Esophagus mucosa (tissue), 1 donor: Measurements from ENCODE around the gene GPHN. TPM values are rescaled to one million over a fixed set of nuclear protein-coding genes. Genes with fewer than 3 reads are reported as not detected.
"Not testable (repeated sequence)": the region's sequence is repeated elsewhere in the genome, so short reads cannot be mapped to it uniquely, and the experiment has no call there.

Source experiments
- ATAC-seq: fragments of 200-7000 bp; cut with Tn5 transposase; one replicate; pipeline ENCODE4 v1.9.1; 2020
- total RNA-seq: library from RNA; stranded (reverse); gene quantifications from one replicate; pipeline ENCODE4 v1.2.4, GENCODE V29; 2023
- donor health status: DM: yes; HTN: yes; CAD: no.

GPHN gene
- total RNA-seq, 1 donor from 2014 or later, result 18.4 TPM

GRCh38 chr14:66813636-66814035 lies 305.7 kb downstream of the GPHN start:
- ATAC-seq, result peak; percentile 18

- no peak for ATAC-seq
Observed at GRCh38 chr14:66815687-66816086, 307.7 kb downstream of the GPHN start.

GRCh38 chr14:66824251-66824650 lies 316.3 kb downstream of the GPHN start:
- ATAC-seq, result no peak

- no peak for ATAC-seq
Observed at GRCh38 chr14:66827182-66827581, 319.2 kb downstream of the GPHN start.

- no peak for ATAC-seq
Observed at GRCh38 chr14:66831173-66831572, 323.2 kb downstream of the GPHN start.

GRCh38 chr14:66833816-66834215 lies 325.9 kb downstream of the GPHN start:
- ATAC-seq, result no peak

- ATAC-seq, result not testable (repeated sequence)
Observed at GRCh38 chr14:66837436-66837835, 329.5 kb downstream of the GPHN start.

GRCh38 chr14:66842911-66843512 lies 335.1 kb downstream of the GPHN start:
- no peak for ATAC-seq

- no peak for ATAC-seq
Observed at GRCh38 chr14:66850258-66850888, 342.4 kb downstream of the GPHN start.

GRCh38 chr14:66853311-66853710 lies 345.4 kb downstream of the GPHN start:
- ATAC-seq, result no peak

GRCh38 chr14:66857867-66858266 lies 349.9 kb downstream of the GPHN start:
- no peak for ATAC-seq

- no peak for ATAC-seq
Observed at GRCh38 chr14:66859063-66859671, 351.2 kb downstream of the GPHN start.

GRCh38 chr14:66881596-66881995 lies 373.6 kb downstream of the GPHN start:
- ATAC-seq, result no peak

GRCh38 chr14:66884149-66884548 lies 376.2 kb downstream of the GPHN start:
- no peak for ATAC-seq

- ATAC-seq, result no peak
Observed at GRCh38 chr14:66900719-66901118, 392.8 kb downstream of the GPHN start.

- ATAC-seq, result no peak
Observed at GRCh38 chr14:66910311-66910840, 402.4 kb downstream of the GPHN start.

- no peak for ATAC-seq
Observed at GRCh38 chr14:66916421-66916820, 408.5 kb downstream of the GPHN start.

- no peak for ATAC-seq
Observed at GRCh38 chr14:66918527-66918926, 410.6 kb downstream of the GPHN start.

GRCh38 chr14:66920196-66920595 lies 412.2 kb downstream of the GPHN start:
- no peak for ATAC-seq

GRCh38 chr14:66923251-66923650 lies 415.3 kb downstream of the GPHN start:
- no peak for ATAC-seq

GRCh38 chr14:66939409-66939808 lies 431.5 kb downstream of the GPHN start:
- no peak for ATAC-seq

GRCh38 chr14:66944872-66945271 lies 436.9 kb downstream of the GPHN start:
- ATAC-seq, result no peak

- no peak for ATAC-seq
Observed at GRCh38 chr14:66955159-66955558, 447.2 kb downstream of the GPHN start.

GRCh38 chr14:66959437-66960050 lies 451.6 kb downstream of the GPHN start:
- no peak for ATAC-seq
